SK-N-SH treated with all-trans-retinoic acid at 6 μM for 48 hours (cell line): Measurements from ENCODE around the gene EPB41L5.

Experiments used
- ATAC-seq: fragments of 200-7000 bp; cut with Tn5 transposase; 3 replicates; pipeline ENCODE4 v1.9.1; 2020; ENCODE audit warnings: mild to moderate bottlenecking, moderate library complexity
- ARNTL ChIP-seq: fragments of 450-650 bp; formaldehyde crosslinking; IDR thresholded peaks from 2 replicates; pipeline ENCODE4 v1.5.0; 2020; ENCODE audit warnings: low read depth, mild to moderate bottlenecking, moderate library complexity, borderline replicate concordance
- BACH2 ChIP-seq: fragments of 250-450 bp; sonication (Bioruptor Pico); IDR thresholded peaks from 2 replicates; pipeline ENCODE4 v1.9.0; 2021; ENCODE audit warnings: mild to moderate bottlenecking, borderline replicate concordance
- ESRRG ChIP-seq: fragments of 250-450 bp; sonication (Bioruptor Pico); IDR thresholded peaks from 2 replicates; pipeline ENCODE4 v1.6.1; 2021; ENCODE audit warnings: mild to moderate bottlenecking
- GLIS3 ChIP-seq: fragments of 250-450 bp; sonication (Bioruptor Pico); IDR thresholded peaks from 2 replicates; pipeline ENCODE4 v1.5.0; 2020; ENCODE audit warnings: mild to moderate bottlenecking, moderate library complexity
- ISL1 ChIP-seq: fragments of 250-450 bp; sonication (Bioruptor Pico); IDR thresholded peaks from 2 replicates; pipeline ENCODE4 v2.1.2; 2022; ENCODE audit warnings: mild to moderate bottlenecking, moderate library complexity
- OSR1 ChIP-seq: fragments of 250-450 bp; sonication (Bioruptor Pico); IDR thresholded peaks from 2 replicates; pipeline ENCODE4 v1.8.0; 2022; ENCODE audit warnings: moderate library complexity, mild to moderate bottlenecking, inconsistent platforms
- PATZ1 ChIP-seq: fragments of 250-450 bp; sonication (Bioruptor Pico); IDR thresholded peaks from 2 replicates; pipeline ENCODE4 v1.8.0; 2020; ENCODE audit warnings: mild to moderate bottlenecking, moderate library complexity, borderline replicate concordance
- POU6F1 ChIP-seq: fragments of 250-450 bp; sonication (Bioruptor Pico); IDR thresholded peaks from 2 replicates; pipeline ENCODE4 v1.8.0; 2021; ENCODE audit warnings: low read depth, mild to moderate bottlenecking, moderate library complexity, borderline replicate concordance
- PPARA ChIP-seq: fragments of 250-450 bp; sonication (Bioruptor Pico); IDR thresholded peaks from 2 replicates; pipeline ENCODE4 v1.5.0; 2020; ENCODE audit warnings: mild to moderate bottlenecking, borderline replicate concordance
- RARB ChIP-seq: fragments of 250-450 bp; sonication (Bioruptor Pico); IDR thresholded peaks from 2 replicates; pipeline ENCODE4 v1.8.0; 2021; ENCODE audit warnings: mild to moderate bottlenecking, moderate library complexity
- SNAI2 ChIP-seq: fragments of 250-450 bp; sonication (Bioruptor Pico); IDR thresholded peaks from 2 replicates; pipeline ENCODE4 v1.5.0; 2020; ENCODE audit warnings: mild to moderate bottlenecking, moderate library complexity
- TCF4 ChIP-seq: fragments of 250-450 bp; sonication (Bioruptor Pico); IDR thresholded peaks from 2 replicates; pipeline ENCODE4 v1.8.0; 2021; ENCODE audit warnings: mild to moderate bottlenecking, moderate library complexity, borderline replicate concordance
- TOX ChIP-seq: fragments of 250-450 bp; sonication (Bioruptor Pico); IDR thresholded peaks from 2 replicates; pipeline ENCODE4 v1.8.0; 2021; ENCODE audit warnings: mild to moderate bottlenecking, moderate library complexity, borderline replicate concordance
- ZC3H10 ChIP-seq: fragments of 250-450 bp; sonication (Bioruptor Pico); IDR thresholded peaks from 2 replicates; pipeline ENCODE4 v1.5.1; 2021; ENCODE audit warnings: mild to moderate bottlenecking, moderate library complexity
- ZFP3 ChIP-seq: fragments of 250-450 bp; sonication (Bioruptor Pico); IDR thresholded peaks from 2 replicates; pipeline ENCODE4 v1.5.0; 2020; ENCODE audit warnings: mild to moderate bottlenecking, moderate library complexity
- ZFP30 ChIP-seq: fragments of 450-650 bp; formaldehyde crosslinking; IDR thresholded peaks from 2 replicates; pipeline ENCODE4 v1.5.0; 2022; ENCODE audit warnings: mild to moderate bottlenecking, moderate library complexity
- ZNF565 ChIP-seq: fragments of 450-650 bp; formaldehyde crosslinking; conservative IDR thresholded peaks from 2 replicates; pipeline ENCODE4 v1.5.0; 2020; ENCODE audit warnings: low read depth, mild to moderate bottlenecking, moderate library complexity
- ZNF70 ChIP-seq: fragments of 450-650 bp; formaldehyde crosslinking; IDR thresholded peaks from 2 replicates; pipeline ENCODE4 v1.5.0; 2020; ENCODE audit warnings: mild to moderate bottlenecking, moderate library complexity
- ZNF8 ChIP-seq: fragments of 450-650 bp; formaldehyde crosslinking; IDR thresholded peaks from 2 replicates; pipeline ENCODE4 v1.5.0; 2020; ENCODE audit warnings: mild to moderate bottlenecking, moderate library complexity
- TF ChIP-seq, protein P1 (sequence below): fragments of 250-450 bp; sonication (Bioruptor Pico); IDR thresholded peaks from 2 replicates; pipeline ENCODE4 v1.5.1; 2020; ENCODE audit warnings: low read depth, mild to moderate bottlenecking, moderate library complexity
- TF ChIP-seq, protein P2 (sequence below): fragments of 250-450 bp; sonication (Bioruptor Pico); IDR thresholded peaks from 2 replicates; pipeline ENCODE4 v1.5.1; 2021; ENCODE audit warnings: mild to moderate bottlenecking, moderate library complexity

Gene EPB41L5

GRCh38 chr2:120052597-120052996 is 39.7 kb downstream of the EPB41L5 start:
- ATAC-seq, result no peak
- TF ChIP-seq ZNF565 (CRISPR knock-in tag) (no peak), ZFP30 (CRISPR knock-in tag) (no peak), TCF4 (CRISPR knock-in tag) (no peak), PPARA (CRISPR knock-in tag) (no peak), ISL1 (CRISPR knock-in tag) (no peak), PATZ1 (CRISPR knock-in tag) (no peak)
- TF ChIP-seq, protein P1, sequence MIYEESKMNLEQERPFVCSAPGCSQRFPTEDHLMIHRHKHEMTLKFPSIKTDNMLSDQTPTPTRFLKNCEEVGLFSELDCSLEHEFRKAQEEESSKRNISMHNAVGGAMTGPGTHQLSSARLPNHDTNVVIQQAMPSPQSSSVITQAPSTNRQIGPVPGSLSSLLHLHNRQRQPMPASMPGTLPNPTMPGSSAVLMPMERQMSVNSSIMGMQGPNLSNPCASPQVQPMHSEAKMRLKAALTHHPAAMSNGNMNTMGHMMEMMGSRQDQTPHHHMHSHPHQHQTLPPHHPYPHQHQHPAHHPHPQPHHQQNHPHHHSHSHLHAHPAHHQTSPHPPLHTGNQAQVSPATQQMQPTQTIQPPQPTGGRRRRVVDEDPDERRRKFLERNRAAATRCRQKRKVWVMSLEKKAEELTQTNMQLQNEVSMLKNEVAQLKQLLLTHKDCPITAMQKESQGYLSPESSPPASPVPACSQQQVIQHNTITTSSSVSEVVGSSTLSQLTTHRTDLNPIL (CRISPR knock-in tag), result no peak

DNA sequence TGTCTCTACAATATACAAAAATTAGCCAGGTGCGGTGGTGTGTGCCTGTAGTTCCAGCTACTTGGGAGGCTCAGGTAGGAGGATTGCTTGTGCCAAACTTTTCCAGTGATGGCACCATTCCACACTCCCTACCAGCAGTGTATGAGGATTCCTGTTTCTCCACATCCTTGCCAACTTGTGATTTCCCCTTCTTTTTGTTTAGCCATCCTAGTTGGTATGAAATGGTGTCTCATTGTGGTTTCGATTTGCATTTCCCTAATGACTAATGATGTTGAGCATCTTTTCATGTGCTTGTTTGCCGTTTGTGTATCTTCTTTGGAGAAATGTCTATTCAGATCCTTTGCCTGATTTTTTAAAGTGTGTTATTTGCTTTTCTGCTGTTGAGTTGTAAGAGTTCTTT is 41.0 kb downstream of the EPB41L5 start:
- no peak for ATAC-seq
- TF ChIP-seq POU6F1 (CRISPR knock-in tag) (no peak), TOX (CRISPR knock-in tag) (no peak), RARB (CRISPR knock-in tag) (no peak), TCF4 (CRISPR knock-in tag) (no peak), ZC3H10 (no peak), PPARA (CRISPR knock-in tag) (no peak)
- TF ChIP-seq, all 23 proteins: peak for 0

GRCh38 chr2:120059483-120059882 is 46.6 kb downstream of the EPB41L5 start:
- TF ChIP-seq ZFP3 (CRISPR knock-in tag), result no peak
- TF ChIP-seq PATZ1 (CRISPR knock-in tag), result no peak
- no peak for TF ChIP-seq ZNF565 (CRISPR knock-in tag)
- no peak for TF ChIP-seq BACH2 (CRISPR knock-in tag)
- TF ChIP-seq, protein P1 (CRISPR knock-in tag), result no peak
- TF ChIP-seq PPARA (CRISPR knock-in tag), result no peak
- no peak for TF ChIP-seq ZNF8 (CRISPR knock-in tag)
- no peak for TF ChIP-seq GLIS3 (CRISPR knock-in tag)
- no peak for ATAC-seq

GRCh38 chr2:120060088-120060623 is 47.3 kb downstream of the EPB41L5 start:
- TF ChIP-seq TOX (CRISPR knock-in tag) (no peak), ZNF70 (CRISPR knock-in tag) (no peak), SNAI2 (CRISPR knock-in tag) (no peak), ZNF8 (CRISPR knock-in tag) (no peak)
- no peak for ATAC-seq

DNA sequence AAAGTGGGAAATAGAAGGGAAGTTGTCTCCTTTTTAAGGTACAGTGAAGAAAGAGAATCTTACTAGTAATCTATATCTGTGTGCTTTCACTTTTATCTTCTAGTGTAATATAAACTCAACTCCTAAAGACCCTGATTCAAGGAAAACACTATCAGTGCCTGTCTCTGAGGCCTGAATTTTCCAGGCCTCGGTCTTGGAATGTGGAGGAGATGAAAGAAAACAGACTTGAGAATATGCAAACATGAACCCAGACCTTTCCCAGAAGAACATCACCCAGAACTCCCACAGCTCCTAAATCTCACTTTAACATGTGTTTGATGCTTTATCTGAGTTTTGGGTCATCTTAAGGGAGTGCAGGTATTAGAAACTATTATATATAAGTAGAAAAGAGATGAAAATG is 51.8 kb downstream of the EPB41L5 start:
- no peak for TF ChIP-seq ZNF565 (CRISPR knock-in tag)
- TF ChIP-seq ESRRG, result no peak
- TF ChIP-seq ZFP3 (CRISPR knock-in tag), result no peak
- TF ChIP-seq ARNTL (CRISPR knock-in tag), result no peak
- TF ChIP-seq SNAI2 (CRISPR knock-in tag), result no peak
- no peak for TF ChIP-seq ZC3H10
- TF ChIP-seq PATZ1 (CRISPR knock-in tag), result no peak
- TF ChIP-seq OSR1, result no peak
- TF ChIP-seq, protein P2, sequence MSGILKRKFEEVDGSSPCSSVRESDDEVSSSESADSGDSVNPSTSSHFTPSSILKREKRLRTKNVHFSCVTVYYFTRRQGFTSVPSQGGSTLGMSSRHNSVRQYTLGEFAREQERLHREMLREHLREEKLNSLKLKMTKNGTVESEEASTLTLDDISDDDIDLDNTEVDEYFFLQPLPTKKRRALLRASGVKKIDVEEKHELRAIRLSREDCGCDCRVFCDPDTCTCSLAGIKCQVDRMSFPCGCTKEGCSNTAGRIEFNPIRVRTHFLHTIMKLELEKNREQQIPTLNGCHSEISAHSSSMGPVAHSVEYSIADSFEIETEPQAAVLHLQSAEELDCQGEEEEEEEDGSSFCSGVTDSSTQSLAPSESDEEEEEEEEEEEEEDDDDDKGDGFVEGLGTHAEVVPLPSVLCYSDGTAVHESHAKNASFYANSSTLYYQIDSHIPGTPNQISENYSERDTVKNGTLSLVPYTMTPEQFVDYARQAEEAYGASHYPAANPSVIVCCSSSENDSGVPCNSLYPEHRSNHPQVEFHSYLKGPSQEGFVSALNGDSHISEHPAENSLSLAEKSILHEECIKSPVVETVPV (CRISPR knock-in tag), result no peak
- TF ChIP-seq, all 23 proteins: peak for 0
- no peak for ATAC-seq
